Neural progenitor cell (in vitro differentiated cells): ENCODE data around the gene OSTM1. TPM values are rescaled to one million over a fixed set of nuclear protein-coding genes. Genes with fewer than 3 reads are reported as not detected.

Source experiments
- DNase-seq: peaks from one replicate; pipeline ENCODE4 v3.0.0-alpha.2; 2016; ENCODE audit warnings: low spot score
- H2AFZ ChIP-seq: fragments of 200-600 bp; sonication (generic); replicated peaks from 2 replicates; pipeline ENCODE4 v1.6.1; 2016; ENCODE audit warnings: antibody characterized with exemption
- H3F3A ChIP-seq: fragments of 200-600 bp; sonication (generic); 2 replicates; pipeline ENCODE4 v1.6.1; 2016; ENCODE audit warnings: antibody characterized with exemption, low read depth
- H3K27ac ChIP-seq: fragments of 200-600 bp; sonication (generic); 2 replicates; pipeline ENCODE4 v1.5.1; 2016; ENCODE audit warnings: mild to moderate bottlenecking
- H3K27me3 ChIP-seq: fragments of 200-600 bp; sonication (generic); 2 replicates; pipeline ENCODE4 v1.6.1; 2016; ENCODE audit warnings: mild to moderate bottlenecking, moderate library complexity
- H3K36me3 ChIP-seq: fragments of 200-600 bp; sonication (generic); 2 replicates; pipeline ENCODE4 v1.5.1; 2016
- H3K4me1 ChIP-seq: fragments of 200-600 bp; sonication (generic); 2 replicates; pipeline ENCODE4 v1.6.1; 2016; ENCODE audit warnings: mixed run types
- H3K4me2 ChIP-seq: fragments of 200-600 bp; sonication (generic); 2 replicates; pipeline ENCODE4 v1.6.1; 2016
- H3K4me3 ChIP-seq: fragments of 200-600 bp; sonication (generic); 2 replicates; pipeline ENCODE4 v1.5.1; 2016
- H3K79me2 ChIP-seq: fragments of 200-600 bp; sonication (generic); 2 replicates; pipeline ENCODE4 v1.6.1; 2016; ENCODE audit warnings: low read depth
- H3K9ac ChIP-seq: fragments of 200-600 bp; sonication (generic); 2 replicates; pipeline ENCODE4 v1.6.1; 2016
- H3K9me3 ChIP-seq: fragments of 200-600 bp; sonication (generic); 2 replicates; pipeline ENCODE4 v1.5.1; 2016; ENCODE audit warnings: low read depth
- H4K20me1 ChIP-seq: fragments of 200-600 bp; sonication (generic); 2 replicates; pipeline ENCODE4 v1.6.1; 2016; ENCODE audit warnings: low read depth
- H3K27ac Mint-ChIP-seq: 3 replicates; pipeline ENCODE4 v1.8.0; 2021; ENCODE audit warnings: mixed read lengths
- H3K27me3 Mint-ChIP-seq: 2 replicates; pipeline ENCODE4 v1.8.0; 2022; ENCODE audit warnings: low read depth, mild to moderate bottlenecking, inconsistent platforms, moderate library complexity, mixed read lengths; ENCODE audit not compliant: insufficient read depth
- H3K36me3 Mint-ChIP-seq: 3 replicates; pipeline ENCODE4 v1.8.0; 2021; ENCODE audit warnings: mixed read lengths
- H3K4me1 Mint-ChIP-seq: 3 replicates; pipeline ENCODE4 v1.8.0; 2021; ENCODE audit warnings: mixed read lengths
- H3K4me3 Mint-ChIP-seq: 3 replicates; pipeline ENCODE4 v1.8.0; 2021; ENCODE audit warnings: mild to moderate bottlenecking, moderate library complexity, mixed read lengths
- H3K9me3 Mint-ChIP-seq: 3 replicates; pipeline ENCODE4 v1.8.0; 2020; ENCODE audit warnings: mixed read lengths
- CTCF ChIP-seq: fragments of 200-600 bp; sonication (generic); IDR thresholded peaks from 2 replicates; pipeline ENCODE4 v1.5.1; 2017; ENCODE audit warnings: antibody characterized with exemption, mild to moderate bottlenecking
- EZH2 ChIP-seq: fragments of 200-600 bp; sonication (generic); IDR thresholded peaks from 2 replicates; pipeline ENCODE4 v1.6.1; 2017; ENCODE audit warnings: antibody characterized with exemption, mild to moderate bottlenecking, moderate library complexity
- EZH2phosphoT487 ChIP-seq: fragments of 200-600 bp; sonication (generic); IDR thresholded peaks from 2 replicates; pipeline ENCODE4 v1.6.1; 2017; ENCODE audit warnings: antibody characterized with exemption
- total RNA-seq: library from RNA; depleted of rRNA; stranded (reverse); fragments of >200 nt; gene quantifications from 2 replicates; pipeline ENCODE4 v1.2.3, GENCODE V29; 2015; ENCODE audit warnings: low replicate concordance

The OSTM1 gene
- total RNA-seq, result 18.0 and 42.8 TPM in 2 replicates

GRCh38 chr6:108074359-108075144 lies at the start of gene OSTM1:
Gene OSTM1, minus strand, starts transcription at chr6:108074741. Its CDS starts 90 bp downstream, at chr6:108074651.
- Histone ChIP-seq H2AFZ (peak within 1 kb of the TSS; percentile 93), H3K27me3 (peaks cover 15% of the 10 kb centered on the region), H3K9me3 (no peaks in the 10 kb centered on the region), H4K20me1 (no peaks in the 10 kb centered on the region), H3K36me3 (no peaks in the 10 kb centered on the region), H3F3A (peaks cover 14% of the 10 kb centered on the region), H3K79me2 (no peaks in the 10 kb centered on the region), H3K27ac (no peak within 1 kb of the TSS), H3K9ac (no peak within 1 kb of the TSS), H3K4me2 (peak within 1 kb of the TSS; percentile 80), H3K4me1 (no peaks in the 10 kb centered on the region), H3K4me3 (peak within 1 kb of the TSS; percentile 71)
- Mint-ChIP-seq H3K36me3 (no peaks in the 10 kb centered on the region), H3K27me3 (peaks cover 5% of the 10 kb centered on the region), H3K4me3 (peak within 1 kb of the TSS; percentile 89), H3K9me3 (no peaks in the 10 kb centered on the region), H3K27ac (peak within 1 kb of the TSS; percentile 63), H3K4me1 (peaks cover 16% of the 10 kb centered on the region)
- DNase-seq, result peak; percentile 95
- TF ChIP-seq EZH2phosphoT487 (no peak), EZH2 (peak; percentile 39), CTCF (no peak)

GRCh38 chr6:108123946-108124345 lies 49.4 kb upstream of the OSTM1 start:
- Mint-ChIP-seq H3K27me3 (peaks cover 52% of the 10 kb centered on the region), H3K4me3 (no peak overlapping the region), H3K9me3 (no peaks in the 10 kb centered on the region), H3K27ac (no peak overlapping the region), H3K4me1 (peaks cover 33% of the 10 kb centered on the region), H3K36me3 (no peaks in the 10 kb centered on the region)
- Histone ChIP-seq H2AFZ (no peak overlapping the region), H4K20me1 (peaks cover 42% of the 10 kb centered on the region), H3K27me3 (peaks cover 100% of the 10 kb centered on the region), H3K4me1 (peaks cover 32% of the 10 kb centered on the region), H3K9ac (no peak overlapping the region), H3K27ac (no peak overlapping the region), H3K4me3 (no peak overlapping the region), H3F3A (peaks cover 37% of the 10 kb centered on the region), H3K79me2 (no peaks in the 10 kb centered on the region), H3K9me3 (no peaks in the 10 kb centered on the region), H3K4me2 (peak overlapping the region; percentile 43), H3K36me3 (no peaks in the 10 kb centered on the region)
- TF ChIP-seq EZH2 (no peak), EZH2phosphoT487 (no peak), CTCF (no peak)
- peak; percentile 67 for DNase-seq

- H3K4me1 Mint-ChIP-seq, result peaks cover 36% of the 10 kb centered on the region
- Histone ChIP-seq H3F3A (peaks cover 41% of the 10 kb centered on the region), H3K79me2 (no peaks in the 10 kb centered on the region), H3K4me3 (no peak overlapping the region), H4K20me1 (peaks cover 46% of the 10 kb centered on the region), H3K27ac (no peak overlapping the region), H3K27me3 (peaks cover 100% of the 10 kb centered on the region), H3K9me3 (no peaks in the 10 kb centered on the region), H3K4me2 (peak overlapping the region; percentile 43), H2AFZ (no peak overlapping the region), H3K36me3 (no peaks in the 10 kb centered on the region), H3K9ac (no peak overlapping the region), H3K4me1 (peaks cover 37% of the 10 kb centered on the region)
- no peak for TF ChIP-seq EZH2phosphoT487
- TF ChIP-seq EZH2, result peak; percentile 60
- no peak for TF ChIP-seq CTCF
- DNase-seq, result peak; percentile 31
- H3K9me3 Mint-ChIP-seq, result no peaks in the 10 kb centered on the region
- no peak overlapping the region for H3K27ac Mint-ChIP-seq
- H3K4me3 Mint-ChIP-seq, result no peak overlapping the region
- peaks cover 56% of the 10 kb centered on the region for H3K27me3 Mint-ChIP-seq
- H3K36me3 Mint-ChIP-seq, result no peaks in the 10 kb centered on the region
Measured at GRCh38 chr6:108123481-108123929, 49.0 kb upstream of the OSTM1 start.
